Gastrocnemius medialis (tissue), 4 donors: ENCODE data around the gene SLC25A21.

ENCODE experiments used
- CTCF ChIP-seq, 5 experiments: fragments of 450-650 bp in 3 of 5; fragments of 200-600 bp in 2 of 5; sonication (generic) in 2 of 5; IDR thresholded peaks in 4 of 5; conservative IDR thresholded peaks in 1 of 5; 1 replicate in 4 of 5; 2 replicates in 1 of 5; pipeline ENCODE4 v1.5.1; 2016 to 2019; ENCODE audit warnings: antibody characterized with exemption in 5 of 5, mild to moderate bottlenecking in 3 of 5, moderate library complexity in 3 of 5
- POLR2A ChIP-seq, 2 donors: fragments of 450-650 bp; IDR thresholded peaks; one replicate each; pipeline ENCODE4 v1.6.1; 2017; ENCODE audit warnings: antibody characterized with exemption in 2 of 2, mild to moderate bottlenecking in 2 of 2, moderate library complexity in 2 of 2

DNA sequence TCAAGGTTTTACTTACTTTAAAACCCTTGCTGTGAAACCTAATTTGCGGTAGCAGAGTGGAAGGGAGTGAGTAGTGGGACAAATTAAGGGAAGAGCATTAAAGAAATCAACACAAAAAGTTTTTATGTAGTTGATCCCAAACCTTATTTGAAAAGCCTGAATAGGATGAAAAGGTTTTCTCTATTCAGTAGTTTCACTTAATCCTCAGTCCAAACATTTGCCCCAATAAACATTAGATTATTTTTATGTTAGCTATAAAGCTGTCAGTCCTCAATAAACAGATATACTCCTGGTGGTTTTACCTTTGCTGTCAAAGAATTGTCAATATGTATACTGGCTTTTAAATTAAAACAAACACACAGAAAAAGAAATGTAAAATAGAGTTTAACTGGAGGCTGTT is 374.8 kb downstream of the SLC25A21 start:
- TF ChIP-seq POLR2A (IDR thresholded peaks at IDR 0.05), result no peak
- TF ChIP-seq CTCF (IDR thresholded peaks at IDR 0.05 in 4 of 5, conservative IDR thresholded peaks at IDR 0.05 in 1 of 5), result no peak
